NCI-H2029 (cell line): ENCODE results near the gene LYZ.
"Not testable (repeated sequence)": the region's sequence is repeated elsewhere in the genome, so short reads cannot be mapped to it uniquely, and the experiment has no call there.

Source experiments
- DNase-seq: peaks from one replicate; lab custom pipeline; 2025; lab: John Stamatoyannopoulos, UW

LYZ gene

GRCh38 chr12:69348162-69348938 lies at the start of gene LYZ:
LYZ (plus strand) TSS chr12:69348381; CDS start chr12:69348409, 28 bp downstream.
- DNase-seq, result no peak

GRCh38 chr12:69298947-69299346 lies 49.2 kb upstream of the LYZ start:
- DNase-seq, result no peak

- DNase-seq, result no peak
Measured at GRCh38 chr12:69304284-69304683, 43.9 kb upstream of the LYZ start.

DNA sequence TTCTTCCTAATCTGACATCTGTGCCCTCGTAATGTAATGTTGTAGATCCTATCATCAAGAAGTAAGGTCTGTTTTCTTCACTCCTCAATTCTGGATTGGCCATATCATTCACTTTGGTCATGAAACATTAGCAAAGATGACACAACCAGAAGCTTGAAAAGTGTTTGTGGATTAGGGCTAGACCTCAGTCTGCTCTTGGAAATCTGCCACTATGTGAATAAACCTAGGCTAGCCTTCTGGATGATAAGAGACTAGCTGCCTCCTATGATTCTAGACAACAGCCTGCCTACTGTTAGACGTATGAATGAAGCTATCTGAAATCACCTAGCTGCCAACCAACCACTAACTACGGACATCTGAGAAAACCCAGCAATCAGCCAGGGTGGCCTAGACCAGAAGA lies 38.7 kb upstream of the LYZ start:
- DNase-seq, result no peak

DNA sequence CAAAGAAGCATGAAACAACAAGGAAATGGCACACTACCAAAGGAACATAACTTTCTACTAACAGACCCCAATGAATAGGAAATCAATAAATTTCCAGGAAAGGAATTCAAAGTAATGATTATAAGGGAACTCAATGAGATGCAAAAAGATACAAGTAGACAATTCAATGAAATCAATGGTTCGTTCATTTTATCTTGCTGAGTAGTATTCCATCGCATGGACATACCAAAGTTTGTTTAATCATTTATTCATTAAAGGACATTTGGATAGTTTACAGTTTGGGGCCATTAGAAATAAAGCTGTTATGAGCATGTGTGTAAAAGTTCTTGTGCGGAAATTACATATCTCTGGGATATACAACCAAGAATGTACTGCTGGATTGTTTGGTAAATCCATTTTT lies 35.0 kb upstream of the LYZ start:
- DNase-seq, result no peak

DNA sequence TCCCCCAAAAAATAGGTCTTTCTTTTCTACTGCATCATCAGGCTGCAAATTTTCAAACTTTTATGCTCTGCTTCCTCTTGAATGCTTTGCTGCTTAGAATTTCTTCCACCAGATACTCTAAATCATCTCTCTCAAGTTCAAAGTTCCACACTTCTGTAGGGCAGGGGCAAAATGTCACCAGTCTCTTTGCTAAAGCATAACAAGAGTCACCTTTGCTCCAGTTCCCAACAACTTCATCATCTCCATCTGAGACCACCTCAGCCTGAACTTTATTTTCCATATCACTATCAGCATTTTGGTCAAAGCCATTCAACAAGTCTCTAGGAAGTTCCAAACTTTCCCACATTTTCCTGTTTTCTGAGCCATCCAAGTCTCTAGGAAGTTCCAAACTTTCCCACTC lies 31.4 kb upstream of the LYZ start:
- DNase-seq, result not testable (repeated sequence)

DNA sequence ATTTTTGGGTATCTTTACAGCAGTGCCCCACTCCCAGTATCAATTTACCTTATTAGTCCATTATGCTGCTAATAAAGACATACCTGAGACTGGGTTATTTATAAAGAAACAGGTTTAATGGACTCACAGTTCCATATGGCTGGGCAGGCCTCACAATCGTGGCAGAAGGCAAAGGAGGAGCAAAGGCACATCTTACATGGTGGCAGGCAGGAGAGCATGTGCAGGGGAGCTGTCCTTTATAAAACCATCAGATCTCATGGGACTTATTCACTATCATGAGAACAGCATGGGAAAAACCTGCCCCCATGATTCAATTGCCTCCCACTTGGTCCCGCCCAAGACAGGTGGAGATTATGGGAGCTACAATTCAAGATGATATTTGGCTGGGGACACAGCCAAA lies 30.9 kb upstream of the LYZ start:
- DNase-seq, result not testable (repeated sequence)

GRCh38 chr12:69318225-69318624 lies 30.0 kb upstream of the LYZ start:
- DNase-seq, result no peak

- no peak for DNase-seq
Measured at GRCh38 chr12:69321351-69321750, 26.8 kb upstream of the LYZ start.

GRCh38 chr12:69324797-69325466 lies 23.2 kb upstream of the LYZ start:
- DNase-seq, result no peak

DNA sequence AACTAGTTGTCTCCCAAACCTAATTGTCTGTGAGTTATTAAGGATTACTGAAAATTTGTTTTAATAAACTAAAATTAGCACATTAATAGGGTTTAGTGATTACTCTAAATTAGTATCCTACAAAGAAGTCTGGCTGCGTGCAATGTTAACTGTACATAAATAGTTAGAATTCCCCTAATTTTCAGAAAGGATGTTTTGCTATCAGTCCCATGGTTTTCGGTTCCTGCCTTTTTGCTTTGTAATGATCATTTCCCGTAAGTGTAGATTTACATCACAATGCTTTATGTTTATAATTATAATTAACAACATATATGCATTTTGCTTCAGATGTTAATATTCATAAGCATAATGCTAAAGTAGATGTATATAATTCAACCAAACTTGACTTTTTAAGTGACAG lies 19.8 kb upstream of the LYZ start:
- DNase-seq, result no peak

DNA sequence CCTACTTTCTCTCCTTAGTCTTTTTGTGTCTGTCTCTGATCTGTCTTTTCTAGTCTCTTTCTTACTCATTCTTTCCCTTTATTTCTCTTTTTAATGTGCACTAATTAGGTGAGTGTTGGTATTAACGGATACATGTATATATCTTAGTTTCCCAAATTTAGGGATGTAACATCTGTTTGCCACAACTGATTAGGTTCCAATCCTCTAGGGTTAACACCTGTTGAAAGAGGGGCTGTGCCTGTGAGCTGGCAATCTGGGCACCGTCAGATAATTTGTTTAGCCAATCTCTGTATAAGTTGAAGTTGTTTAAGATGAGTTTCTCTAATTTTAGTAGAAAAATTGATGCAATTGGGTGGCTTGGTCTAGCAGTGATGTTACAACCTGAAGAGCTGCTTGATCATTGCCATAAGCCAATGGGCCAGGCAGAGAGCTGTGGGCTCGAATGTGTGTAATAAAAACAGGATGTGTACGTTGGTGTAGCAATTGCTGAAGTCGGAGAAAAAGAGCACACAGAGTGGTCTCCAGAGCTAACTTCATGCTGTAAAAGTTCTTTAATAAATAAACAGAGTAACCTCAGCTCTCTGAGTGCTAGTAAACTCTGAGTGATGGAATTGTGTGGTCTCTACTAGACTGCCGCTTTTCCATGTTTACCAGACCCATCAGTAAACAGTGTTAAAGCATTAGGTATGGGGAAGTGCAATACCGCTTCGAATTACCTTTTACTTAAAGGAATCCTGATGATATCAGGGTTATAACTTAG lies 18.3 kb upstream of the LYZ start:
- DNase-seq, result no peak

GRCh38 chr12:69330475-69331473 lies 17.4 kb upstream of the LYZ start:
- DNase-seq, result no peak

GRCh38 chr12:69331519-69331908 lies 16.7 kb upstream of the LYZ start:
- no peak for DNase-seq

- DNase-seq, result no peak
Measured at GRCh38 chr12:69331909-69332684, 16.1 kb upstream of the LYZ start.

DNA sequence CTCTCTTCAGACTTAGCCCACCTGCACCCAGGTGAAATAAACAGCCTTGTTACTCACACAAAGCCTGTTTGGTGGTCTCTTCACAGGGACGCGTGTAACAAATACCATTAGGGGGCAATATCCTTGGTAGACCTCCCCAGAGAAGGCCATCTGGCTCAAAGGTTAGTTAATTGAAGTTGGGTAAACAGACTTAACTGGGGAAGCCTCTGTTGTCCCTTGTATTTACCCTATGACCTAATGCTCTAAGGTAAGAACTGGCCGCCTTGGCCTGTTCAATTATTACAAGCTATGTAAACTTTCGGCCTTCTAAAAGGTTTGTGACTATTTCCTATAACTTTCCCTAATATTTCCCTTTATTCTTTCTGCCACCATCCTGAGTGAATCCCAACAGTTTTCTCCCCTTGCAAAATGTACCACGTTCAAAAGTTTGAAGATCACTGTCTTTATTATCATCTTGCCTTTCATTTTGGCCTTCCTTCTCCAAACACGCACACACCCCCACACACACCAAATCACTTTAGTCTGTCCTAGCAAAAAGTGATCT lies 15.3 kb upstream of the LYZ start:
- no peak for DNase-seq

GRCh38 chr12:69334158-69334557 lies 14.0 kb upstream of the LYZ start:
- DNase-seq, result no peak

- DNase-seq, result no peak
Measured at GRCh38 chr12:69337311-69338090, 10.7 kb upstream of the LYZ start.

GRCh38 chr12:69338120-69338859 lies 9.9 kb upstream of the LYZ start:
- no peak for DNase-seq
